Stimulated activated memory B cell treated with anti-CD40 and anti-IgM and Interleukin-4, amounts not matched to agents 10 μg/mL and 1 μg/mL and 100 μg/mL, for 72 hours (primary cell): ENCODE data around the gene ZBTB46.

Experiments used
- ATAC-seq: fragments of 150-1000 bp; cut with Tn5 transposase; 2 replicates; pipeline ENCODE4 v1.10.0; 2021
- H3K27ac Mint-ChIP-seq: one replicate; pipeline ENCODE4 v1.8.0; 2022; ENCODE audit warnings: mild to moderate bottlenecking, mixed read lengths
- H3K27me3 Mint-ChIP-seq: one replicate; pipeline ENCODE4 v1.8.0; 2022; ENCODE audit warnings: mixed read lengths
- H3K36me3 Mint-ChIP-seq: one replicate; pipeline ENCODE4 v1.8.0; 2022; ENCODE audit warnings: mixed read lengths
- H3K4me1 Mint-ChIP-seq: one replicate; pipeline ENCODE4 v1.8.0; 2022; ENCODE audit warnings: mixed read lengths
- H3K4me3 Mint-ChIP-seq: one replicate; pipeline ENCODE4 v1.8.0; 2022; ENCODE audit warnings: mild to moderate bottlenecking, moderate library complexity, mixed read lengths
- H3K9me3 Mint-ChIP-seq: one replicate; pipeline ENCODE4 v1.8.0; 2022; ENCODE audit warnings: mixed read lengths

Gene ZBTB46

GRCh38 chr20:63697357-63697867 lies 133.7 kb downstream of the ZBTB46 start:
- ATAC-seq: no peak
- Mint-ChIP-seq H3K9me3 (no peaks in the 10 kb centered on the region), H3K36me3 (peaks cover 10% of the 10 kb centered on the region), H3K27me3 (no peaks in the 10 kb centered on the region), H3K4me1 (peaks cover 39% of the 10 kb centered on the region), H3K27ac (peak overlapping the region; percentile 51), H3K4me3 (peak overlapping the region; percentile 23)

- peak within 1 kb of the TSS; percentile 23 for H3K4me3 Mint-ChIP-seq
- no peaks in the 10 kb centered on the region for H3K9me3 Mint-ChIP-seq
- H3K27me3 Mint-ChIP-seq: no peaks in the 10 kb centered on the region
- peaks cover 39% of the 10 kb centered on the region for H3K4me1 Mint-ChIP-seq
- H3K36me3 Mint-ChIP-seq: peaks cover 10% of the 10 kb centered on the region
- peak within 1 kb of the TSS; percentile 51 for H3K27ac Mint-ChIP-seq
- ATAC-seq: no peak
Observed at GRCh38 chr20:63696628-63697356, 134.3 kb downstream of the ZBTB46 start, which contains the start of gene TNFRSF6B. Gene TNFRSF6B, plus strand, starts transcription at chr20:63696652. Its CDS starts 116 bp downstream, at chr20:63696768.

GRCh38 chr20:63696306-63696627 lies 134.8 kb downstream of the ZBTB46 start:
- peak; percentile 22 for ATAC-seq
- no peak overlapping the region for H3K27ac Mint-ChIP-seq
- H3K9me3 Mint-ChIP-seq: no peaks in the 10 kb centered on the region
- peaks cover 10% of the 10 kb centered on the region for H3K36me3 Mint-ChIP-seq
- H3K4me1 Mint-ChIP-seq: peaks cover 44% of the 10 kb centered on the region
- no peak overlapping the region for H3K4me3 Mint-ChIP-seq
- no peaks in the 10 kb centered on the region for H3K27me3 Mint-ChIP-seq

- Mint-ChIP-seq H3K4me1 (peaks cover 48% of the 10 kb centered on the region), H3K27me3 (no peaks in the 10 kb centered on the region), H3K36me3 (peaks cover 10% of the 10 kb centered on the region), H3K9me3 (no peaks in the 10 kb centered on the region), H3K4me3 (no peak overlapping the region), H3K27ac (no peak overlapping the region)
- ATAC-seq: no peak
Observed at GRCh38 chr20:63695424-63696305, 135.4 kb downstream of the ZBTB46 start.

- Mint-ChIP-seq H3K4me1 (peaks cover 39% of the 10 kb centered on the region), H3K27ac (no peak overlapping the region)
Observed at GRCh38 chr20:63694584-63695423, 136.3 kb downstream of the ZBTB46 start.

GRCh38 chr20:63693733-63694583 lies 137.1 kb downstream of the ZBTB46 start:
- peak overlapping the region; percentile 26 for H3K4me3 Mint-ChIP-seq
- no peaks in the 10 kb centered on the region for H3K9me3 Mint-ChIP-seq
- H3K36me3 Mint-ChIP-seq: peaks cover 10% of the 10 kb centered on the region
- H3K4me1 Mint-ChIP-seq: peaks cover 31% of the 10 kb centered on the region
- H3K27ac Mint-ChIP-seq: peak overlapping the region; percentile 57
- no peak for ATAC-seq
- H3K27me3 Mint-ChIP-seq: no peaks in the 10 kb centered on the region

More at GRCh38 chr20:63694584-63695423, 136.3 kb downstream of the ZBTB46 start:
- Mint-ChIP-seq H3K27me3 (no peaks in the 10 kb centered on the region), H3K36me3 (peaks cover 10% of the 10 kb centered on the region), H3K4me3 (no peak overlapping the region), H3K9me3 (no peaks in the 10 kb centered on the region)
- ATAC-seq: no peak
